Smooth muscle cell (in vitro differentiated cells): Measurements from ENCODE around the gene PSMD2. TPM values are rescaled to one million over a fixed set of nuclear protein-coding genes. Genes with fewer than 3 reads are reported as not detected.

Experiments used
- DNase-seq: peaks from one replicate; lab custom pipeline; 2025; ENCODE audit not compliant: unreplicated experiment; lab: John Stamatoyannopoulos, UW
- H2AFZ ChIP-seq: fragments of 200-600 bp; sonication (generic); 2 replicates; pipeline ENCODE4 v1.6.0; 2016; ENCODE audit warnings: antibody characterized with exemption, low read depth, mild to moderate bottlenecking
- H3F3A ChIP-seq: fragments of 200-600 bp; sonication (generic); 2 replicates; pipeline ENCODE4 v1.6.0; 2017; ENCODE audit warnings: antibody characterized with exemption, low read depth
- H3K27ac ChIP-seq: fragments of 200-600 bp; sonication (generic); 2 replicates; pipeline ENCODE4 v1.5.1; 2016; ENCODE audit warnings: low read depth, mild to moderate bottlenecking
- H3K27me3 ChIP-seq: fragments of 200-600 bp; sonication (generic); 2 replicates; pipeline ENCODE4 v1.6.1; 2016; ENCODE audit warnings: low read depth, mild to moderate bottlenecking
- H3K36me3 ChIP-seq: fragments of 200-600 bp; sonication (generic); 2 replicates; pipeline ENCODE4 v1.5.1; 2016; ENCODE audit warnings: low read depth
- H3K4me1 ChIP-seq: fragments of 200-600 bp; sonication (generic); 2 replicates; pipeline ENCODE4 v1.5.1; 2016; ENCODE audit warnings: low read depth
- H3K4me2 ChIP-seq: fragments of 200-600 bp; sonication (generic); 2 replicates; pipeline ENCODE4 v1.6.0; 2016; ENCODE audit warnings: mild to moderate bottlenecking
- H3K4me3 ChIP-seq: fragments of 200-600 bp; sonication (generic); 2 replicates; pipeline ENCODE4 v1.5.1; 2016; ENCODE audit warnings: mild to moderate bottlenecking
- H3K79me2 ChIP-seq: fragments of 200-600 bp; sonication (generic); 2 replicates; pipeline ENCODE4 v1.6.0; 2016; ENCODE audit warnings: low read depth, mild to moderate bottlenecking
- H3K9ac ChIP-seq: fragments of 200-600 bp; sonication (generic); 2 replicates; pipeline ENCODE4 v1.6.0; 2016; ENCODE audit warnings: low read depth
- H3K9me3 ChIP-seq: fragments of 200-600 bp; sonication (generic); replicated peaks from 2 replicates; pipeline ENCODE4 v1.5.1; 2016; ENCODE audit warnings: low read depth
- H4K20me1 ChIP-seq: fragments of 200-600 bp; sonication (generic); 2 replicates; pipeline ENCODE4 v1.6.0; 2016; ENCODE audit warnings: low read depth
- WGBS: methylation state at CpG from one replicate; pipeline ENCODE4 v1.1.7; 2016; ENCODE audit warnings: low lambda C conversion rate; 5-methylcytosine and 5-hydroxymethylcytosine counted together
- polyA plus RNA-seq: library from polyadenylated mRNA; unstranded; fragments of >200 nt; fragmentation: Nextera tagmentation; extraction: Ambion mirVana; gene quantifications from 2 replicates; pipeline ENCODE4 v1.2.1, GENCODE V29; 2016
- total RNA-seq: library from RNA; depleted of rRNA; stranded (reverse); fragments of >200 nt; gene quantifications from 2 replicates; pipeline ENCODE4 v1.2.3, GENCODE V29; 2014
- TF ChIP-seq, protein P1 (sequence below): fragments of 200-600 bp; sonication (generic); IDR thresholded peaks from 2 replicates; pipeline ENCODE4 v1.5.1; 2017; ENCODE audit warnings: borderline replicate concordance, mild to moderate bottlenecking, antibody characterized with exemption; ENCODE audit not compliant: insufficient read depth, poor library complexity, severe bottlenecking

The PSMD2 gene
- total and polyA plus RNA-seq, 2 experiments from 2014 or later, result 315 to 356 TPM

- Histone ChIP-seq H3K4me1 (peaks cover 21% of the 10 kb centered on the region), H4K20me1 (peaks cover 24% of the 10 kb centered on the region), H3K27ac (no peak overlapping the region), H2AFZ (no peak overlapping the region), H3K4me2 (no peak overlapping the region), H3K4me3 (no peak overlapping the region), H3K36me3 (no peaks in the 10 kb centered on the region), H3F3A (peaks cover 17% of the 10 kb centered on the region), H3K9ac (no peak overlapping the region), H3K27me3 (no peaks in the 10 kb centered on the region), H3K79me2 (no peaks in the 10 kb centered on the region), H3K9me3 (no peaks in the 10 kb centered on the region)
- no peak for DNase-seq
- WGBS, result 97% methylated on average over 20 of the region's 20 CpGs
- TF ChIP-seq, protein P1, sequence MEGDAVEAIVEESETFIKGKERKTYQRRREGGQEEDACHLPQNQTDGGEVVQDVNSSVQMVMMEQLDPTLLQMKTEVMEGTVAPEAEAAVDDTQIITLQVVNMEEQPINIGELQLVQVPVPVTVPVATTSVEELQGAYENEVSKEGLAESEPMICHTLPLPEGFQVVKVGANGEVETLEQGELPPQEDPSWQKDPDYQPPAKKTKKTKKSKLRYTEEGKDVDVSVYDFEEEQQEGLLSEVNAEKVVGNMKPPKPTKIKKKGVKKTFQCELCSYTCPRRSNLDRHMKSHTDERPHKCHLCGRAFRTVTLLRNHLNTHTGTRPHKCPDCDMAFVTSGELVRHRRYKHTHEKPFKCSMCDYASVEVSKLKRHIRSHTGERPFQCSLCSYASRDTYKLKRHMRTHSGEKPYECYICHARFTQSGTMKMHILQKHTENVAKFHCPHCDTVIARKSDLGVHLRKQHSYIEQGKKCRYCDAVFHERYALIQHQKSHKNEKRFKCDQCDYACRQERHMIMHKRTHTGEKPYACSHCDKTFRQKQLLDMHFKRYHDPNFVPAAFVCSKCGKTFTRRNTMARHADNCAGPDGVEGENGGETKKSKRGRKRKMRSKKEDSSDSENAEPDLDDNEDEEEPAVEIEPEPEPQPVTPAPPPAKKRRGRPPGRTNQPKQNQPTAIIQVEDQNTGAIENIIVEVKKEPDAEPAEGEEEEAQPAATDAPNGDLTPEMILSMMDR, result no peak
These were observed 47.6 kb downstream of the PSMD2 start for GRCh38 chr3:184346480-184347190.

DNA sequence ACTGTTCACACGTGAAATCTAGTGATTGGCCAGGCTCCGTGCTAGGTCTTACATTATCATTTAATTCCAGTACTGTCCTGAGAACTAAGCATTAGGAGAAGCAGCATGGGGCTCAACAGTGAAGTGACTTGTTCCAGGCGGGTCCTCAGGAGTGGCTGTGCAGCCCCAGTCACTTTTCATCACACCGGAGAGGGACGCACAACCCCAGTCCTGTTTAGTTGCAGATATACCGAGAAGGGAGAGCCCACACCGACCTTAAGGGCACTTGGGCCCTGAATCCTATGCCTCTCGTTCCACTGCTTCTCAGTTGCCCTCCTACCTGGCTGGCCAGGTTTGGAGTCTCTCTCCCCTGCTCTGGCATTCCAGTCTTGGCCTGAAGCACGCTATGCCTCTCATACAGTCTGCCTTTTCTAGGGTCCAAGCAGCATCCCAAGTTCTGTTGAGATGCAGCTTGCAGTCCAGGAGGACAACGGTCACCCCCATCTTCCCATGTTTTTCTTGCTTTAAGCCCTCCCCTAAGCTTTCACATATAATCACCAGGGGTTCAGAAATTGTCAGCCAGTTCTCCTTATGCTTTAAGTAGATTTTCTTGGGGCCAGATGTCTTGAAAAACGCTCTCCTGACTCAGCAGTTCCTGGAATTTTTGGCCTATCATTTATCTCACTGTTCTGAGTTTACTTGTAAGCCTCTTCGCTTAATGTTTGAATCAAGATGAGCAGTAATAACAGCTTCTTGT is 48.4 kb downstream of the PSMD2 start:
- TF ChIP-seq, protein P1, result no peak
- peak overlapping the region; percentile 71 for H3K27ac ChIP-seq
- no peak overlapping the region for H2AFZ ChIP-seq
- no peak overlapping the region for H3K4me3 ChIP-seq
- DNase-seq, result no peak
- no peaks in the 10 kb centered on the region for H3K27me3 ChIP-seq
- no peak overlapping the region for H3K9ac ChIP-seq
- no peaks in the 10 kb centered on the region for H3K36me3 ChIP-seq
- no peaks in the 10 kb centered on the region for H3K9me3 ChIP-seq
- peaks cover 17% of the 10 kb centered on the region for H3F3A ChIP-seq
- H3K4me1 ChIP-seq, result peaks cover 21% of the 10 kb centered on the region
- H3K4me2 ChIP-seq, result peak overlapping the region; percentile 25
- no peaks in the 10 kb centered on the region for H3K79me2 ChIP-seq
- WGBS, result 74% methylated on average over 12 of the region's 12 CpGs
- H4K20me1 ChIP-seq, result peaks cover 16% of the 10 kb centered on the region

GRCh38 chr3:184348057-184348382 is 49.0 kb downstream of the PSMD2 start:
- peaks cover 21% of the 10 kb centered on the region for H3K4me1 ChIP-seq
- H3K79me2 ChIP-seq, result no peaks in the 10 kb centered on the region
- H3K4me3 ChIP-seq, result no peak overlapping the region
- WGBS, result 20% methylated on average over 4 of the region's 4 CpGs
- peak overlapping the region; percentile 25 for H3K4me2 ChIP-seq
- no peak for DNase-seq
- peaks cover 17% of the 10 kb centered on the region for H3F3A ChIP-seq
- H3K27ac ChIP-seq, result peak overlapping the region; percentile 71
- no peaks in the 10 kb centered on the region for H3K9me3 ChIP-seq
- H3K27me3 ChIP-seq, result no peaks in the 10 kb centered on the region
- no peak overlapping the region for H3K9ac ChIP-seq
- H2AFZ ChIP-seq, result no peak overlapping the region
- peaks cover 14% of the 10 kb centered on the region for H4K20me1 ChIP-seq
- TF ChIP-seq, protein P1, result no peak
- H3K36me3 ChIP-seq, result no peaks in the 10 kb centered on the region
